Mucosa of gallbladder (tissue), 1 donor: ENCODE results near the gene PTGS1. TPM values are rescaled to one million over a fixed set of nuclear protein-coding genes. Genes with fewer than 3 reads are reported as not detected.

ENCODE experiments used
- DNase-seq: peaks from one replicate; pipeline ENCODE4 v3.0.0-alpha.2; 2020; ENCODE audit warnings: low spot score
- total RNA-seq: library from RNA; stranded (reverse); gene quantifications from one replicate; pipeline ENCODE4 v1.2.1, GENCODE V29; 2021
- donor health status: DM: no; HTN: no; CAD: no.

The PTGS1 gene
- total RNA-seq, 1 donor from 2014 or later = 24.1 TPM

- peak; percentile 75 for DNase-seq
Measured at GRCh38 chr9:122374885-122375420, 4.1 kb downstream of the PTGS1 start.

GRCh38 chr9:122376796-122377195 lies 6.0 kb downstream of the PTGS1 start:
- no peak for DNase-seq

- DNase-seq = no peak
Measured at GRCh38 chr9:122377241-122378164, 6.7 kb downstream of the PTGS1 start.

- DNase-seq = no peak
Measured at GRCh38 chr9:122378236-122378635, 7.4 kb downstream of the PTGS1 start.

- no peak for DNase-seq
Measured at GRCh38 chr9:122379340-122379739, 8.5 kb downstream of the PTGS1 start.

- DNase-seq = no peak
Measured at GRCh38 chr9:122380293-122380692, 9.5 kb downstream of the PTGS1 start.

- DNase-seq = no peak
Measured at GRCh38 chr9:122381206-122381950, 10.6 kb downstream of the PTGS1 start.

- DNase-seq = no peak
Measured at GRCh38 chr9:122382901-122383850, 12.4 kb downstream of the PTGS1 start.

- DNase-seq = no peak
Measured at GRCh38 chr9:122383992-122384461, 13.2 kb downstream of the PTGS1 start.

- DNase-seq = no peak
Measured at GRCh38 chr9:122386311-122386872, 15.6 kb downstream of the PTGS1 start.

GRCh38 chr9:122387536-122387935 lies 16.7 kb downstream of the PTGS1 start:
- DNase-seq = no peak

- no peak for DNase-seq
Measured at GRCh38 chr9:122389195-122389594, 18.4 kb downstream of the PTGS1 start.

- DNase-seq = no peak
Measured at GRCh38 chr9:122389799-122390481, 19.1 kb downstream of the PTGS1 start.

GRCh38 chr9:122392284-122392683 lies 21.5 kb downstream of the PTGS1 start:
- DNase-seq = peak; percentile 6

- no peak for DNase-seq
Measured at GRCh38 chr9:122392714-122393113, 21.9 kb downstream of the PTGS1 start.

GRCh38 chr9:122393284-122393983 lies 22.6 kb downstream of the PTGS1 start:
- no peak for DNase-seq

- DNase-seq = peak; percentile 45
Measured at GRCh38 chr9:122394265-122395125, 23.7 kb downstream of the PTGS1 start.

- no peak for DNase-seq
Measured at GRCh38 chr9:122396614-122397148, 25.9 kb downstream of the PTGS1 start.
